ENCODE measurements around the gene KCTD1.

GRCh38 chr18:26546875-26547645, 1.3 kb downstream of the KCTD1 start:
- TF ChIP-seq CTCF (conservative IDR thresholded peaks at IDR 0.05) (no peak), EZH2 (IDR thresholded peaks at IDR 0.05; ENCODE audit: low read depth) (no peak)

Data from PC-9 (cell line).